GM21423 (cell line): ENCODE measurements around the gene CMSS1.

Experiments
- ATAC-seq: cut with Tn5 transposase; IDR thresholded peaks from one replicate; pipeline ENCODE4 v1.9.1; 2021; ENCODE audit warnings: mild to moderate bottlenecking, moderate library complexity; ENCODE audit not compliant: unreplicated experiment

The CMSS1 gene

GRCh38 chr3:100160521-100160920 lies 342.9 kb downstream of the CMSS1 start:
- no peak for ATAC-seq

GRCh38 chr3:100163787-100164186 lies 346.1 kb downstream of the CMSS1 start:
- no peak for ATAC-seq

GRCh38 chr3:100164743-100165142 lies 347.1 kb downstream of the CMSS1 start:
- no peak for ATAC-seq

GRCh38 chr3:100165926-100166550 lies 348.4 kb downstream of the CMSS1 start:
- no peak for ATAC-seq

- no peak for ATAC-seq
Observed at GRCh38 chr3:100169201-100169920, 351.7 kb downstream of the CMSS1 start.

- ATAC-seq = no peak
Observed at GRCh38 chr3:100170486-100170885, 352.8 kb downstream of the CMSS1 start.

GRCh38 chr3:100171211-100171914 lies 353.7 kb downstream of the CMSS1 start:
- ATAC-seq = no peak

GRCh38 chr3:100173961-100174360 lies 356.3 kb downstream of the CMSS1 start:
- ATAC-seq = no peak

- no peak for ATAC-seq
Observed at GRCh38 chr3:100175637-100176280, 358.1 kb downstream of the CMSS1 start.

GRCh38 chr3:100179692-100180349 lies 362.2 kb downstream of the CMSS1 start:
- ATAC-seq = no peak

- no peak for ATAC-seq
Observed at GRCh38 chr3:100183608-100184125, 366.0 kb downstream of the CMSS1 start.

GRCh38 chr3:100184948-100185570 lies 367.4 kb downstream of the CMSS1 start:
- no peak for ATAC-seq

GRCh38 chr3:100185847-100186246 lies 368.2 kb downstream of the CMSS1 start:
- ATAC-seq = no peak

GRCh38 chr3:100189444-100189964 lies 371.8 kb downstream of the CMSS1 start:
- ATAC-seq = no peak

GRCh38 chr3:100195375-100195774 lies 377.7 kb downstream of the CMSS1 start:
- ATAC-seq = no peak

- ATAC-seq = no peak
Observed at GRCh38 chr3:100197876-100198275, 380.2 kb downstream of the CMSS1 start.

- ATAC-seq = no peak
Observed at GRCh38 chr3:100198579-100199269, 381.1 kb downstream of the CMSS1 start.

GRCh38 chr3:100205171-100205570 lies 387.5 kb downstream of the CMSS1 start:
- no peak for ATAC-seq

GRCh38 chr3:100206687-100207086 lies 389.0 kb downstream of the CMSS1 start:
- no peak for ATAC-seq
